Endodermal cell (in vitro differentiated cells): ENCODE results near the gene MAS1L. TPM values are rescaled to one million over a fixed set of nuclear protein-coding genes. Genes with fewer than 3 reads are reported as not detected.
"Not testable (repeated sequence)": the region's sequence is repeated elsewhere in the genome, so short reads cannot be mapped to it uniquely, and the experiment has no call there.

ENCODE experiments used
- DNase-seq: peaks from one replicate; pipeline ENCODE4 v3.0.0-alpha.2; 2017
- H3K27ac ChIP-seq: 2 replicates; pipeline ENCODE4 v1.5.1; 2013; ENCODE audit warnings: mild to moderate bottlenecking, low read depth, low read length, moderate library complexity
- H3K27me3 ChIP-seq: 2 replicates; pipeline ENCODE4 v1.6.1; 2013; ENCODE audit warnings: mild to moderate bottlenecking, low read length, moderate library complexity; ENCODE audit not compliant: insufficient read depth, control insufficient read depth, poor library complexity, severe bottlenecking
- H3K36me3 ChIP-seq: 2 replicates; pipeline ENCODE4 v1.7.0; 2013; ENCODE audit warnings: mild to moderate bottlenecking, low read length, moderate library complexity; ENCODE audit not compliant: control insufficient read depth, insufficient read depth
- H3K4me1 ChIP-seq: one replicate; pipeline ENCODE4 v1.7.0; 2013; ENCODE audit warnings: low read length; ENCODE audit not compliant: control insufficient read depth, insufficient read depth
- H3K4me3 ChIP-seq: 2 replicates; pipeline ENCODE4 v1.5.1; 2013; ENCODE audit warnings: mild to moderate bottlenecking, low read length, moderate library complexity
- H3K9ac ChIP-seq: 2 replicates; pipeline ENCODE4 v1.6.1; 2013; ENCODE audit warnings: mild to moderate bottlenecking, low read length, moderate library complexity; ENCODE audit not compliant: poor library complexity, severe bottlenecking; ENCODE audit errors: extremely low read depth
- H3K9me3 ChIP-seq: 2 replicates; pipeline ENCODE4 v1.6.1; 2013; ENCODE audit warnings: mild to moderate bottlenecking, low read length, moderate library complexity; ENCODE audit not compliant: control insufficient read depth
- H3K27ac Mint-ChIP-seq: 2 replicates; pipeline ENCODE4 v1.8.0; 2020; ENCODE audit warnings: mixed read lengths
- H3K27me3 Mint-ChIP-seq: 2 replicates; pipeline ENCODE4 v1.8.0; 2021; ENCODE audit warnings: mild to moderate bottlenecking, mixed read lengths; ENCODE audit not compliant: insufficient read depth
- H3K36me3 Mint-ChIP-seq: 2 replicates; pipeline ENCODE4 v1.8.0; 2020; ENCODE audit warnings: low read depth, mixed read lengths
- H3K4me1 Mint-ChIP-seq: 2 replicates; pipeline ENCODE4 v1.8.0; 2020; ENCODE audit warnings: mixed read lengths
- H3K4me3 Mint-ChIP-seq: 2 replicates; pipeline ENCODE4 v1.8.0; 2020; ENCODE audit warnings: mild to moderate bottlenecking, moderate library complexity, mixed read lengths
- H3K9me3 Mint-ChIP-seq: 2 replicates; pipeline ENCODE4 v1.8.0; 2020; ENCODE audit warnings: mild to moderate bottlenecking, mixed read lengths
- WGBS, 2 experiments: methylation state at CpG; one replicate each; pipeline versions ENCODE4 v1.1.5 to v1.1.7; 2013; ENCODE audit warnings: missing lambda C conversion rate in 2 of 2, mixed read lengths in 1 of 2; ENCODE audit not compliant: insufficient coverage in 1 of 2, insufficient read length in 1 of 2; 5-methylcytosine and 5-hydroxymethylcytosine counted together
- total RNA-seq, 2 donors: library from RNA; stranded (reverse); fragmentation: NEBNext Ultra II Directional in 1 of 2; extraction: Animal tissue kit (Norgen Biotek cat#: 25700) in 1 of 2; gene quantifications; 2 replicates in 1 of 2; 3 replicates in 1 of 2; pipeline ENCODE4 v1.2.1, GENCODE V29; 2021
- TF ChIP-seq, protein P1 (sequence below): fragments of 200-600 bp; sonication (generic); conservative IDR thresholded peaks from 2 replicates; pipeline ENCODE4 v1.5.0; 2021; ENCODE audit warnings: antibody characterized with exemption, mild to moderate bottlenecking

MAS1L gene
- total RNA-seq, 2 donors from 2014 or later = not detected

DNA sequence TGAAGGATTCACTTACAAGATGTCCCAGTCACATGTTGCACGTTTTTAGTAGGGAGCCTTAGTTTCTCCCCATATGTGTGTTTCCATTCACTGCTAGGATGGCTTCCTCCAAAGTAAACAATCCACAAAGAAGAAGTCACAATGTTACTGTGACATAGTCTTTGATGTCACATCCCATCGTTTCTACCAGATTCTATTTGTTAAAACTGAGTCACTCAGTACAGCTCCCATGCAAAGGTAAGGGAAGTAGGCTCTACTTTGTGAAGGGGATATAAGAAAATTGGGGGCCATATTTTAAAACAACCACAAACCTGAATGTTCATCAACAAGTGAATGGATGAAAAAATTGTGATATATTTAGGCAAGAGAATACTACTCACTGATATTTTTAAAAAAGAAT lies 30.8 kb downstream of the MAS1L start, which contains the start of the genes OR11A1 and OR2H1:
Gene OR11A1, minus strand, starts transcription at position 101 of the 400 bp plus-strand sequence. CDS start 29,430 bp downstream, outside the sequence.
Gene OR2H1, plus strand, starts transcription at position 185 of the 400 bp plus-strand sequence. CDS start 4,615 bp downstream, outside the sequence.
- H3K9me3 ChIP-seq = no peaks in the 10 kb centered on the region
- Mint-ChIP-seq H3K27ac (no peak within 1 kb of the TSS), H3K4me1 (no peaks in the 10 kb centered on the region), H3K27me3 (no peaks in the 10 kb centered on the region), H3K9me3 (no peaks in the 10 kb centered on the region), H3K4me3 (no peak within 1 kb of the TSS), H3K36me3 (no peaks in the 10 kb centered on the region)
- TF ChIP-seq, protein P1, sequence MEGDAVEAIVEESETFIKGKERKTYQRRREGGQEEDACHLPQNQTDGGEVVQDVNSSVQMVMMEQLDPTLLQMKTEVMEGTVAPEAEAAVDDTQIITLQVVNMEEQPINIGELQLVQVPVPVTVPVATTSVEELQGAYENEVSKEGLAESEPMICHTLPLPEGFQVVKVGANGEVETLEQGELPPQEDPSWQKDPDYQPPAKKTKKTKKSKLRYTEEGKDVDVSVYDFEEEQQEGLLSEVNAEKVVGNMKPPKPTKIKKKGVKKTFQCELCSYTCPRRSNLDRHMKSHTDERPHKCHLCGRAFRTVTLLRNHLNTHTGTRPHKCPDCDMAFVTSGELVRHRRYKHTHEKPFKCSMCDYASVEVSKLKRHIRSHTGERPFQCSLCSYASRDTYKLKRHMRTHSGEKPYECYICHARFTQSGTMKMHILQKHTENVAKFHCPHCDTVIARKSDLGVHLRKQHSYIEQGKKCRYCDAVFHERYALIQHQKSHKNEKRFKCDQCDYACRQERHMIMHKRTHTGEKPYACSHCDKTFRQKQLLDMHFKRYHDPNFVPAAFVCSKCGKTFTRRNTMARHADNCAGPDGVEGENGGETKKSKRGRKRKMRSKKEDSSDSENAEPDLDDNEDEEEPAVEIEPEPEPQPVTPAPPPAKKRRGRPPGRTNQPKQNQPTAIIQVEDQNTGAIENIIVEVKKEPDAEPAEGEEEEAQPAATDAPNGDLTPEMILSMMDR = no peak
- H3K27ac ChIP-seq = no peak within 1 kb of the TSS
- H3K36me3 ChIP-seq = no peaks in the 10 kb centered on the region
- H3K27me3 ChIP-seq = no peaks in the 10 kb centered on the region
- 80 to 100% methylated on average over 2 of the region's 2 CpGs for WGBS, 2 experiments
- no peak for DNase-seq
- no peak within 1 kb of the TSS for H3K9ac ChIP-seq
- no peak within 1 kb of the TSS for H3K4me3 ChIP-seq
- H3K4me1 ChIP-seq = no peaks in the 10 kb centered on the region

DNA sequence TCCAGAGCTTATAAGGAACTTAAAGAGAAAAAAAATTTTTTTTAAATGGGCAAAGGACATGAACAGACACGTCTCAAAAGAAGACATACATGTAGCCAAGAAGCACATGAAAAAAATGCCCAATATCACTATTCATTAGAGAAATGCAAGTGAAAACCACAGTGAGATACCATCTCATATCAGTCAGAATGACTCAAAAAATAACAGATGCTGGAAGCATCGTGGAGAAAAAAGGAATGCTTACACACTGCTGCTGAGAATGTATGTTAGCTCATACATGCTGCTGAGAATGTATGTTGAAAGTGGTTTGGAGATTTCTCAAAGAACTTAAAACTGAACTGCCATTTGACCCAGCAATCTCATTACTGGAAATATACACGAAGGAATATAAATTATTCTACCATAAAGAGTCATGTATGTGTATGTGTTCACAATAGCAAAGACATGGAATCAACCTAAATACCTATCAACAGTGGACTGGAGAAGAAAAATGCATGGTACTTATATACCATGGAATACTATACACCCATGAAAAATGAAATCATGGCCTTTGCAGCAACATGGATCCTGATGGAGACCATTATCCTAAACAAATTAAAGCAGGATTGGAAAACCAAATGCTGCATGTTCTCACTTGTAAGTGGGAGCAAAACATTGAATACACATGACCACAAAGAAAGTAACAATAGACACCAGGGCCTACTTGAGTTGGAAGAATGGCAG lies 36.1 kb downstream of the MAS1L start:
- WGBS, 2 experiments = 91 to 100% methylated on average over 1 to 2 of the region's 3 CpGs
- H3K27me3 ChIP-seq = no peaks in the 10 kb centered on the region

GRCh38 chr6:29447670-29448069 lies 40.1 kb downstream of the MAS1L start:
- H3K27me3 Mint-ChIP-seq = peaks cover 2% of the 10 kb centered on the region
- Histone ChIP-seq H3K27me3 (no peaks in the 10 kb centered on the region), H3K4me3 (no peak overlapping the region), H3K4me1 (no peaks in the 10 kb centered on the region), H3K27ac (peak overlapping the region; percentile 36), H3K9ac (no peak overlapping the region), H3K9me3 (no peaks in the 10 kb centered on the region), H3K36me3 (no peaks in the 10 kb centered on the region)
- TF ChIP-seq, protein P1 = no peak
- no peak overlapping the region for H3K4me3 Mint-ChIP-seq
- H3K36me3 Mint-ChIP-seq = no peaks in the 10 kb centered on the region
- 100% methylated on average over 1 of the region's 1 CpG; no CpG with 5 or more reads in 1 of the 2 experiments for WGBS, 2 experiments
- no peaks in the 10 kb centered on the region for H3K9me3 Mint-ChIP-seq
- H3K4me1 Mint-ChIP-seq = no peaks in the 10 kb centered on the region
- H3K27ac Mint-ChIP-seq = no peak overlapping the region
- no peak for DNase-seq

More for the DNA sequence above, 36.1 kb downstream of the MAS1L start:
- H3K36me3 Mint-ChIP-seq = no peaks in the 10 kb centered on the region
- TF ChIP-seq, protein P1 = no peak
- H3K4me1 Mint-ChIP-seq = no peaks in the 10 kb centered on the region
- no peaks in the 10 kb centered on the region for H3K36me3 ChIP-seq
- H3K27me3 Mint-ChIP-seq = no peaks in the 10 kb centered on the region
- no peak overlapping the region for H3K4me3 Mint-ChIP-seq
- no peaks in the 10 kb centered on the region for H3K4me1 ChIP-seq
- H3K4me3 ChIP-seq = no peak overlapping the region
- H3K9me3 ChIP-seq = no peaks in the 10 kb centered on the region
- H3K27ac Mint-ChIP-seq = no peak overlapping the region
- H3K27ac ChIP-seq = no peak overlapping the region
- no peak for DNase-seq
- no peaks in the 10 kb centered on the region for H3K9me3 Mint-ChIP-seq
- H3K9ac ChIP-seq = no peak overlapping the region

DNA sequence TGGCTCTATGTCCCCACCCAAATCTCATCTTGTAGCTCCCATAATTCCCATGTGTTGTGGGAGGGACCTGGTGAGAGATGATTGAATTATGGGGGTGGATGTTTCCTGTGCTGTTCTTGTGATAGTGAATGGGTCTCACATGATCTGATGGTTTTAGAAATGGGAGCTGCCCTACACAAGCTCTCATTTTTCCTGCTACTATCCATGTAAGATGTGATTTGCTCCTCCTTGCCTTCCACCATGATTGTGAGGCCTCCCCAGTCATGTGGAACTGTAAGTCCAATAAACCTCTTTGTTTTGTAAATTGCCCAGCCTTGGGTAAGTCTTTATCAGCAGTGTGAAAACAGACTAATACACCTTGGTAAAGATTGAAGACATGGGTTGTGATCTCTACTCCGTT lies 43.7 kb downstream of the MAS1L start:
- not testable (repeated sequence) for H3K9me3 Mint-ChIP-seq, H3K9ac ChIP-seq, H3K4me3 ChIP-seq, H3K4me3 Mint-ChIP-seq, H3K27me3 ChIP-seq, H3K27ac Mint-ChIP-seq, H3K27ac ChIP-seq, H3K36me3 ChIP-seq, H3K4me1 ChIP-seq, H3K9me3 ChIP-seq, H3K4me1 Mint-ChIP-seq, H3K36me3 Mint-ChIP-seq, H3K27me3 Mint-ChIP-seq, DNase-seq
- 96 to 100% methylated on average over 1 of the region's 1 CpG for WGBS, 2 experiments
